H9 (cell line): Measurements from ENCODE around the gene EPB41. TPM values are rescaled to one million over a fixed set of nuclear protein-coding genes. Genes with fewer than 3 reads are reported as not detected.

ENCODE experiments used
- DNase-seq: peaks from one replicate; pipeline ENCODE4 v3.0.0-alpha.2; 2017
- H2AFZ ChIP-seq: one replicate; pipeline ENCODE4 v1.6.1; 2013; ENCODE audit warnings: mild to moderate bottlenecking, low read length, control low read depth, moderate library complexity
- H2AK5ac ChIP-seq: 2 replicates; pipeline ENCODE4 v1.6.1; 2013; ENCODE audit warnings: low read length, control low read depth, mixed read lengths; ENCODE audit not compliant: insufficient read length
- H2BK120ac ChIP-seq: one replicate; pipeline ENCODE4 v1.6.1; 2013; ENCODE audit warnings: low read depth, mild to moderate bottlenecking, low read length, control low read depth, inconsistent platforms; ENCODE audit not compliant: poor library complexity, severe bottlenecking
- H2BK12ac ChIP-seq: 2 replicates; pipeline ENCODE4 v1.6.1; 2013; ENCODE audit warnings: low read length, control low read depth, mixed read lengths, low read depth; ENCODE audit not compliant: insufficient read length
- H2BK15ac ChIP-seq: 2 replicates; pipeline ENCODE4 v1.6.1; 2013; ENCODE audit warnings: low read depth, low read length, control low read depth
- H2BK20ac ChIP-seq: one replicate; pipeline ENCODE4 v1.6.1; 2013; ENCODE audit warnings: low read depth, mild to moderate bottlenecking, low read length, control low read depth, inconsistent platforms; ENCODE audit not compliant: poor library complexity, severe bottlenecking
- H2BK5ac ChIP-seq: 2 replicates; pipeline ENCODE4 v1.6.1; 2013; ENCODE audit warnings: low read length, control low read depth, mixed read lengths; ENCODE audit not compliant: insufficient read length
- H3K14ac ChIP-seq: 2 replicates; pipeline ENCODE4 v1.6.1; 2013; ENCODE audit warnings: low read length, control low read depth; ENCODE audit not compliant: insufficient read depth
- H3K18ac ChIP-seq: 2 replicates; pipeline ENCODE4 v1.6.1; 2013; ENCODE audit warnings: low read depth, mild to moderate bottlenecking, mixed read lengths, low read length, control low read depth; ENCODE audit not compliant: insufficient read length
- H3K23ac ChIP-seq: 2 replicates; pipeline ENCODE4 v1.6.1; 2013; ENCODE audit warnings: low read length, control low read depth, mixed read lengths, low read depth; ENCODE audit not compliant: insufficient read length
- H3K23me2 ChIP-seq: 2 replicates; pipeline ENCODE4 v1.6.1; 2013; ENCODE audit warnings: low read depth, mild to moderate bottlenecking, mixed read lengths, low read length, control low read depth; ENCODE audit not compliant: insufficient read length, poor library complexity, severe bottlenecking
- H3K27ac ChIP-seq: 2 replicates; pipeline ENCODE4 v1.5.1; 2013; ENCODE audit warnings: low read length, control low read depth, mixed read lengths, low read depth; ENCODE audit not compliant: insufficient read length
- H3K27me3 ChIP-seq: 2 replicates; pipeline ENCODE4 v1.6.1; 2013; ENCODE audit warnings: low read length, control low read depth, inconsistent platforms; ENCODE audit not compliant: insufficient read depth
- H3K4ac ChIP-seq: 2 replicates; pipeline ENCODE4 v1.6.1; 2013; ENCODE audit warnings: low read depth, mild to moderate bottlenecking, control low read depth, inconsistent platforms, low read length, moderate library complexity
- H3K4me1 ChIP-seq: 2 replicates; pipeline ENCODE4 v1.6.1; 2013; ENCODE audit warnings: low read length, control low read depth, inconsistent platforms; ENCODE audit not compliant: insufficient read depth
- H3K4me2 ChIP-seq: 2 replicates; pipeline ENCODE4 v1.6.1; 2013; ENCODE audit warnings: low read length, control low read depth, mixed read lengths; ENCODE audit not compliant: insufficient read length, insufficient read depth
- H3K56ac ChIP-seq: 2 replicates; pipeline ENCODE4 v1.6.1; 2013; ENCODE audit warnings: low read depth, mild to moderate bottlenecking, mixed read lengths, low read length, control low read depth; ENCODE audit not compliant: insufficient read length
- H3K79me1 ChIP-seq: 2 replicates; pipeline ENCODE4 v1.6.1; 2013; ENCODE audit warnings: low read depth, mild to moderate bottlenecking, moderate library complexity, low read length, control low read depth, inconsistent platforms; ENCODE audit not compliant: insufficient read depth, poor library complexity, severe bottlenecking
- H3K79me2 ChIP-seq: 2 replicates; pipeline ENCODE4 v1.6.1; 2013; ENCODE audit warnings: low read length, control low read depth, inconsistent platforms; ENCODE audit not compliant: insufficient read depth
- H3K9ac ChIP-seq: 2 replicates; pipeline ENCODE4 v1.6.1; 2013; ENCODE audit warnings: low read length, control low read depth, mixed read lengths; ENCODE audit not compliant: insufficient read length; ENCODE audit errors: extremely low read depth
- H3K9me3 ChIP-seq: one replicate; pipeline ENCODE4 v1.6.1; 2013; ENCODE audit warnings: low read depth, low read length, inconsistent platforms; ENCODE audit not compliant: control insufficient read depth
- H3T11ph ChIP-seq: one replicate; pipeline ENCODE4 v1.6.1; 2013; ENCODE audit warnings: mild to moderate bottlenecking, low read length, control low read depth, inconsistent platforms
- H4K20me1 ChIP-seq: one replicate; pipeline ENCODE4 v1.6.1; 2013; ENCODE audit not compliant: control insufficient read depth, insufficient read length, insufficient read depth
- H4K5ac ChIP-seq: 2 replicates; pipeline ENCODE4 v1.6.1; 2013; ENCODE audit warnings: low read depth, mild to moderate bottlenecking, mixed read lengths, low read length, control low read depth; ENCODE audit not compliant: insufficient read length
- H4K8ac ChIP-seq: replicated peaks from 2 replicates; pipeline ENCODE4 v1.6.1; 2013; ENCODE audit warnings: low read length, control low read depth, mixed read lengths, low read depth; ENCODE audit not compliant: insufficient read length
- H4K91ac ChIP-seq: 2 replicates; pipeline ENCODE4 v1.6.1; 2013; ENCODE audit warnings: low read depth, mild to moderate bottlenecking, moderate library complexity, mixed read lengths, low read length, control low read depth; ENCODE audit not compliant: insufficient read length
- H3K27ac Mint-ChIP-seq, 3 experiments: 2 replicates in 2 of 3; 3 replicates in 1 of 3; pipeline ENCODE4 v1.8.0; 2020 to 2021; ENCODE audit warnings: mixed read lengths in 3 of 3, mild to moderate bottlenecking in 1 of 3, moderate library complexity in 1 of 3
- H3K27me3 Mint-ChIP-seq: 2 replicates; pipeline ENCODE4 v1.8.0; 2021; ENCODE audit warnings: low read depth, mild to moderate bottlenecking, moderate library complexity, mixed read lengths
- H3K36me3 Mint-ChIP-seq, 3 experiments: 2 replicates in 2 of 3; 3 replicates in 1 of 3; pipeline ENCODE4 v1.8.0; 2020 to 2021; ENCODE audit warnings: low read depth in 3 of 3, mixed read lengths in 3 of 3; ENCODE audit not compliant: insufficient read depth in 1 of 3
- H3K4me1 Mint-ChIP-seq, 2 experiments: 2 replicates each; pipeline ENCODE4 v1.8.0; 2020; ENCODE audit warnings: mixed read lengths in 2 of 2
- H3K4me3 Mint-ChIP-seq, 2 experiments: 2 replicates in 1 of 2; 3 replicates in 1 of 2; pipeline ENCODE4 v1.8.0; 2020 to 2021; ENCODE audit warnings: mild to moderate bottlenecking in 2 of 2, mixed read lengths in 2 of 2, moderate library complexity in 1 of 2
- H3K9me3 Mint-ChIP-seq, 2 experiments: 2 replicates in 1 of 2; 3 replicates in 1 of 2; pipeline ENCODE4 v1.8.0; 2020; ENCODE audit warnings: mild to moderate bottlenecking in 2 of 2, mixed read lengths in 2 of 2, moderate library complexity in 1 of 2
- CTCF ChIP-seq: fragments of 200-600 bp; sonication (generic); conservative IDR thresholded peaks from 3 replicates; pipeline ENCODE4 v1.8.0; 2021; ENCODE audit warnings: antibody characterized with exemption, mild to moderate bottlenecking
- WGBS: extraction: QIAGEN DNeasy Blood & Tissue Kit; methylation state at CpG from one replicate; pipeline ENCODE4 v1.1.7; 2013; ENCODE audit warnings: missing lambda C conversion rate, low lambda C conversion rate, mixed read lengths; ENCODE audit not compliant: insufficient read length; ENCODE audit errors: extremely low coverage; 5-methylcytosine and 5-hydroxymethylcytosine counted together
- total RNA-seq: library from RNA; stranded (reverse); gene quantifications from 2 replicates; pipeline ENCODE4 v1.2.1, GENCODE V29; 2021

EPB41 gene
- total RNA-seq, 1 experiment from 2014 or later = 75.4 TPM

DNA sequence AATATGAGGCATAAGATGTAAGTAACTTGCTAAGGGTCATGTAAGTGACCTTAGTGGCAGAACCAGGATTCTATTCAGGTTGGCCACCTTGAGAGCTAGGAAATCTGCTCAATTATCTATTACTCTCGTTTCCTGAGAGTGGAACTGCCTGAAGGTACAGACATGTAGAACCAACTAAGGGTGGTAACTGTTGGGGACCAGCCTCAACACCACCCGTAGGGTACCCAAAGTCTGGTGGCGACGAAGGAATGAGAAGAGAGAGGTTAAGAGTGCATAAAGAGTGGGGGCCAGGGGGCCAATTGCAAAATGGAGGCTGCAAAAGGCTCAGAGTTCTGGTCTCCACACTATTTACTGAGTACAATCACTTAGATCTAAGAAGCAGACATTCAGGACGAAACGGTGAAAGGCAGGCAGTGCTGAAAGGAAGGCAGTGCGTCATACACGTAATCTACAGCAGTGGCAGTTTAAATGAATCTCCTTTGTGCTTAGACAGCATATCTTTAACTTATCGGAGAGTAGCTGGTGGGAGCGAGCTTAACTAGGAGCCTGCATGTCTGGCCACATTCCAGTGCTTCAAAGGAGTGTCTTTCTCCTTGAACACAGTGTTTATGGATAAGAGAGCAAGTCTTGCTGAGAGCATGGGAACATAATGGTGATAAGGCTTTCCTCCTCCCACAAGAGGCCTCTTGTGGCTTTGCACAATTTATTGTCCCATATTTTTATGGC, 242.3 kb downstream of the EPB41 start:
- no peak for DNase-seq
- Histone ChIP-seq H3K4ac (no peak overlapping the region), H4K8ac (no peak overlapping the region), H3K79me1 (no peaks in the 10 kb centered on the region), H3K14ac (no peak overlapping the region), H3K9me3 (no peaks in the 10 kb centered on the region), H4K5ac (no peak overlapping the region), H4K20me1 (no peaks in the 10 kb centered on the region), H2BK15ac (no peak overlapping the region), H2BK12ac (no peak overlapping the region), H4K91ac (no peak overlapping the region), H3K23me2 (no peaks in the 10 kb centered on the region), H3K79me2 (no peaks in the 10 kb centered on the region), H3K4me1 (peaks cover 3% of the 10 kb centered on the region; the same call in 1 of the 2 replicates), H2AK5ac (no peak overlapping the region), H3K4me2 (no peak overlapping the region), H2BK20ac (no peak overlapping the region), H2BK5ac (no peak overlapping the region), H2AFZ (no peak overlapping the region), H3K23ac (no peak overlapping the region), H3K18ac (no peak overlapping the region), H3K9ac (no peak overlapping the region), H3K27me3 (no peaks in the 10 kb centered on the region), H2BK120ac (no peak overlapping the region), H3K27ac (no peak overlapping the region), H3T11ph (no peak overlapping the region), H3K56ac (no peak overlapping the region)
- no peaks in the 10 kb centered on the region; a peak in 1 of 5 replicates for H3K9me3 Mint-ChIP-seq
- WGBS = no CpG with 5 or more reads among the region's 10 CpGs
- peaks cover 8 to 10% of the 10 kb centered on the region in 2 experiments for H3K4me1 Mint-ChIP-seq
- H3K27me3 Mint-ChIP-seq = no peaks in the 10 kb centered on the region
- peaks cover 45 to 86% (median 82%) of the 10 kb centered on the region in 3 experiments for H3K36me3 Mint-ChIP-seq
- H3K4me3 Mint-ChIP-seq = no peak overlapping the region; a peak in 1 of 5 replicates
- H3K27ac Mint-ChIP-seq = peak overlapping the region; percentile 25 to 86 (median 82)
- no peak for TF ChIP-seq CTCF
